Erythroblast (primary cell): Measurements from ENCODE around the gene CYP24A1.

Experiments
- GATA1 ChIP-seq: IDR thresholded peaks from 2 replicates; pipeline ENCODE4 v1.6.1; 2011; ENCODE audit warnings: low read depth, mild to moderate bottlenecking, control low read depth, low read length, moderate library complexity
- POLR2A ChIP-seq: IDR thresholded peaks from 2 replicates; pipeline ENCODE4 v1.6.1; 2011; ENCODE audit warnings: mild to moderate bottlenecking, low read length

DNA sequence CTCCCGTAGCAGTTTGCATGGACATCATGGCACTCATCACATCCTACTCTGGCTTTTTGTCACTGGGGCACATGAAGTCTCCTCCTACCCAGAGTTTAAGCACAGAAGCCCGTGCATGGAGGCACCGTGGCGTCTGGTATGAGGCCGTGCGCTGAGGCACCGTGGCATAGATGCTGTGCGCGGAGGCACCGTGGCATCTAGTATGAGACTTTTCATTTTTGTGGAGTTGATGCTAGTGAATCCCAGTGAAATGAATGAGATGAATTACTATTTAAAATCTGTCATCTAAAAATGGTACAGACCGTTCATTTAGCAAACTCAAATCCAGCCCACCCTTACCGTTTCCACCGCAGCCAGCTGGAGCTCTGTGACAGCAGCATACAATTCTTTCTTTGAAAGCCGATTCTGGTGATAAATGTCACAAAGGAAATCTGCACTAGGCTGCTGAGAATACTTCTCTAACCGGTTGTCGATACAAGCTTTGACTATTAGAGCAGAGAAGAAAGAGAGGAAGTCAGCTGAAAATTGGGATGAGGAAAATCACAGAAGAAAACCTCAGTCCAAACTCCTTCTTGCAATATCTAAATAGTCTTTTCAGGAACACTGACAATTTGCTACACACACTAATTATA lies 11.3 kb downstream of the CYP24A1 start:
- no peak for TF ChIP-seq POLR2A
- no peak for TF ChIP-seq GATA1
